Measurements from ENCODE around the gene NAA10.

The NAA10 gene

GRCh38 chrX:153968754-153969124 lies 33.9 kb upstream of the NAA10 start:
- Histone ChIP-seq H4K8ac (ENCODE audit: low read depth, low read length) (no peak overlapping the region), H3K36me3 (replicated peaks in 1 of 2; ENCODE audit: control insufficient read depth in 2 of 2, insufficient read depth in 2 of 2, low read length in 2 of 2) (peaks cover 4 to 56% of the 10 kb centered on the region in 2 donors), H3K14ac (ENCODE audit: low read length) (no peak overlapping the region), H3K4ac (ENCODE audit: low read length) (no peak overlapping the region), H2BK5ac (ENCODE audit: low read length) (no peak overlapping the region), H3K4me3 (ENCODE audit: low read length in 2 of 2) (peak overlapping the region; percentile 66 to 80), H3K9me3 (replicated peaks in 1 of 2; ENCODE audit: control insufficient read depth in 2 of 2, insufficient read depth in 1 of 2, low read depth in 1 of 2, low read length in 2 of 2) (no peaks in the 10 kb centered on the region), H2BK12ac (ENCODE audit: low read length) (no peak overlapping the region), H2BK15ac (ENCODE audit: low read length) (no peak overlapping the region), H3K27ac (replicated peaks; ENCODE audit: low read length) (no peak overlapping the region), H2AK5ac (ENCODE audit: low read depth, low read length) (no peak overlapping the region), H3K18ac (ENCODE audit: low read length) (no peak overlapping the region), H3K23ac (ENCODE audit: low read depth, low read length, poor library complexity) (no peak overlapping the region), H4K91ac (ENCODE audit: low read depth, low read length, poor library complexity) (no peak overlapping the region), H3K27me3 (ENCODE audit: control insufficient read depth in 3 of 3, insufficient read depth in 3 of 3, low read depth in 1 of 3, low read length in 3 of 3) (peaks cover 0 to 9% (median 0%) of the 10 kb centered on the region in 3 experiments), H2BK120ac (ENCODE audit: low read depth, low read length) (no peak overlapping the region), H3K79me1 (ENCODE audit: low read depth, low read length) (peaks cover 3% of the 10 kb centered on the region), H3K9ac (ENCODE audit: low read depth, low read length, poor library complexity) (no peak overlapping the region), H2AFZ (ENCODE audit: low read length) (no peak overlapping the region), H3K4me2 (ENCODE audit: insufficient read depth, low read length, poor library complexity, severe bottlenecking) (peak overlapping the region; percentile 69), H3K4me1 (ENCODE audit: control insufficient read depth in 2 of 2, insufficient read depth in 1 of 2, low read depth in 1 of 2, low read length in 2 of 2) (peaks cover 16 to 28% of the 10 kb centered on the region in 2 donors)
- DNase-seq (ENCODE audit: low spot score): no peak
- WGBS, 2 donors (ENCODE audit: extremely low coverage in 2 of 2, insufficient read length in 2 of 2, insufficient replicate concordance in 1 of 2): no CpG with 5 or more reads among the region's 12 CpGs

GRCh38 chrX:153968255-153968654 lies 33.4 kb upstream of the NAA10 start:
- DNase-seq (ENCODE audit: low spot score): no peak
- Histone ChIP-seq H2AK5ac (ENCODE audit: low read depth, low read length) (no peak overlapping the region), H3K9me3 (replicated peaks in 1 of 2; ENCODE audit: control insufficient read depth in 2 of 2, insufficient read depth in 1 of 2, low read depth in 1 of 2, low read length in 2 of 2) (no peaks in the 10 kb centered on the region), H2AFZ (ENCODE audit: low read length) (no peak overlapping the region), H4K8ac (ENCODE audit: low read depth, low read length) (no peak overlapping the region), H3K4ac (ENCODE audit: low read length) (no peak overlapping the region), H2BK5ac (ENCODE audit: low read length) (no peak overlapping the region), H3K36me3 (replicated peaks in 1 of 2; ENCODE audit: control insufficient read depth in 2 of 2, insufficient read depth in 2 of 2, low read length in 2 of 2) (peaks cover 4 to 61% of the 10 kb centered on the region in 2 donors), H2BK15ac (ENCODE audit: low read length) (no peak overlapping the region), H3K18ac (ENCODE audit: low read length) (no peak overlapping the region), H3K79me1 (ENCODE audit: low read depth, low read length) (peaks cover 3% of the 10 kb centered on the region), H3K4me2 (ENCODE audit: insufficient read depth, low read length, poor library complexity, severe bottlenecking) (peak overlapping the region; percentile 37), H3K9ac (ENCODE audit: low read depth, low read length, poor library complexity) (no peak overlapping the region), H2BK120ac (ENCODE audit: low read depth, low read length) (no peak overlapping the region), H4K91ac (ENCODE audit: low read depth, low read length, poor library complexity) (no peak overlapping the region), H3K4me3 (ENCODE audit: low read length in 2 of 2) (peak overlapping the region in 1 of 2 donors; percentile 34), H3K23ac (ENCODE audit: low read depth, low read length, poor library complexity) (no peak overlapping the region), H3K27me3 (ENCODE audit: control insufficient read depth in 3 of 3, insufficient read depth in 3 of 3, low read depth in 1 of 3, low read length in 3 of 3) (peaks cover 0 to 6% (median 0%) of the 10 kb centered on the region in 3 experiments), H3K27ac (replicated peaks; ENCODE audit: low read length) (no peak overlapping the region), H2BK12ac (ENCODE audit: low read length) (no peak overlapping the region), H3K4me1 (ENCODE audit: control insufficient read depth in 2 of 2, insufficient read depth in 1 of 2, low read depth in 1 of 2, low read length in 2 of 2) (peaks cover 16 to 24% of the 10 kb centered on the region in 2 donors), H3K14ac (ENCODE audit: low read length) (no peak overlapping the region)
- WGBS, 2 donors (ENCODE audit: extremely low coverage in 2 of 2, insufficient read length in 2 of 2, insufficient replicate concordance in 1 of 2): no CpG with 5 or more reads among the region's 9 CpGs

- no peak overlapping the region for H3K4me3 ChIP-seq (ENCODE audit: low read length in 2 of 2)
These were observed 32.8 kb upstream of the NAA10 start for GRCh38 chrX:153967536-153968224.

GRCh38 chrX:153966841-153967535 lies 32.2 kb upstream of the NAA10 start:
- Histone ChIP-seq H3K4me1 (ENCODE audit: control insufficient read depth in 2 of 2, insufficient read depth in 1 of 2, low read depth in 1 of 2, low read length in 2 of 2) (peaks cover 16 to 20% of the 10 kb centered on the region in 2 donors), H3K4ac (ENCODE audit: low read length) (no peak overlapping the region), H3K9ac (ENCODE audit: low read depth, low read length, poor library complexity) (peak overlapping the region; percentile 63), H2BK120ac (ENCODE audit: low read depth, low read length) (no peak overlapping the region), H3K9me3 (replicated peaks in 1 of 2; ENCODE audit: control insufficient read depth in 2 of 2, insufficient read depth in 1 of 2, low read depth in 1 of 2, low read length in 2 of 2) (no peaks in the 10 kb centered on the region), H3K79me1 (ENCODE audit: low read depth, low read length) (peaks cover 9% of the 10 kb centered on the region), H3K14ac (ENCODE audit: low read length) (no peak overlapping the region), H2BK12ac (ENCODE audit: low read length) (no peak overlapping the region), H3K4me3 (ENCODE audit: low read length in 2 of 2) (no peak overlapping the region), H3K27me3 (ENCODE audit: control insufficient read depth in 3 of 3, insufficient read depth in 3 of 3, low read depth in 1 of 3, low read length in 3 of 3) (peaks cover 0 to 5% (median 0%) of the 10 kb centered on the region in 3 experiments), H2AK5ac (ENCODE audit: low read depth, low read length) (no peak overlapping the region), H3K18ac (ENCODE audit: low read length) (no peak overlapping the region), H3K23ac (ENCODE audit: low read depth, low read length, poor library complexity) (no peak overlapping the region), H2AFZ (ENCODE audit: low read length) (no peak overlapping the region), H3K36me3 (replicated peaks in 1 of 2; ENCODE audit: control insufficient read depth in 2 of 2, insufficient read depth in 2 of 2, low read length in 2 of 2) (peaks cover 14 to 73% of the 10 kb centered on the region in 2 donors), H3K4me2 (ENCODE audit: insufficient read depth, low read length, poor library complexity, severe bottlenecking) (no peak overlapping the region), H2BK5ac (ENCODE audit: low read length) (no peak overlapping the region), H4K8ac (ENCODE audit: low read depth, low read length) (no peak overlapping the region), H4K91ac (ENCODE audit: low read depth, low read length, poor library complexity) (no peak overlapping the region), H2BK15ac (ENCODE audit: low read length) (no peak overlapping the region), H3K27ac (replicated peaks; ENCODE audit: low read length) (no peak overlapping the region)
- no peak for DNase-seq (ENCODE audit: low spot score)
- no CpG with 5 or more reads among the region's 14 CpGs for WGBS, 2 donors (ENCODE audit: extremely low coverage in 2 of 2, insufficient read length in 2 of 2, insufficient replicate concordance in 1 of 2)

More at GRCh38 chrX:153967536-153968224, 32.8 kb upstream of the NAA10 start:
- Histone ChIP-seq H3K18ac (ENCODE audit: low read length) (no peak overlapping the region), H3K27ac (replicated peaks; ENCODE audit: low read length) (no peak overlapping the region), H3K9ac (ENCODE audit: low read depth, low read length, poor library complexity) (peak overlapping the region; percentile 63), H3K36me3 (replicated peaks in 1 of 2; ENCODE audit: control insufficient read depth in 2 of 2, insufficient read depth in 2 of 2, low read length in 2 of 2) (peaks cover 7 to 66% of the 10 kb centered on the region in 2 donors), H3K4me2 (ENCODE audit: insufficient read depth, low read length, poor library complexity, severe bottlenecking) (peak overlapping the region; percentile 37), H2BK15ac (ENCODE audit: low read length) (no peak overlapping the region), H4K8ac (ENCODE audit: low read depth, low read length) (no peak overlapping the region), H3K9me3 (replicated peaks in 1 of 2; ENCODE audit: control insufficient read depth in 2 of 2, insufficient read depth in 1 of 2, low read depth in 1 of 2, low read length in 2 of 2) (no peaks in the 10 kb centered on the region), H2BK120ac (ENCODE audit: low read depth, low read length) (no peak overlapping the region), H3K79me1 (ENCODE audit: low read depth, low read length) (peaks cover 6% of the 10 kb centered on the region), H4K91ac (ENCODE audit: low read depth, low read length, poor library complexity) (no peak overlapping the region), H2AK5ac (ENCODE audit: low read depth, low read length) (no peak overlapping the region), H3K4ac (ENCODE audit: low read length) (no peak overlapping the region), H2BK5ac (ENCODE audit: low read length) (no peak overlapping the region), H3K27me3 (ENCODE audit: control insufficient read depth in 3 of 3, insufficient read depth in 3 of 3, low read depth in 1 of 3, low read length in 3 of 3) (peaks cover 0 to 5% (median 0%) of the 10 kb centered on the region in 3 experiments), H3K14ac (ENCODE audit: low read length) (no peak overlapping the region), H3K4me1 (ENCODE audit: control insufficient read depth in 2 of 2, insufficient read depth in 1 of 2, low read depth in 1 of 2, low read length in 2 of 2) (peaks cover 16 to 20% of the 10 kb centered on the region in 2 donors), H3K23ac (ENCODE audit: low read depth, low read length, poor library complexity) (no peak overlapping the region), H2BK12ac (ENCODE audit: low read length) (no peak overlapping the region), H2AFZ (ENCODE audit: low read length) (no peak overlapping the region)
- WGBS, 2 donors (ENCODE audit: extremely low coverage in 2 of 2, insufficient read length in 2 of 2, insufficient replicate concordance in 1 of 2): no CpG with 5 or more reads among the region's 16 CpGs
- DNase-seq (ENCODE audit: low spot score): no peak
